GM21390 (cell line): ENCODE data around the gene MAML3.

Experiments used
- ATAC-seq: cut with Tn5 transposase; IDR thresholded peaks from one replicate; pipeline ENCODE4 v1.9.1; 2021; ENCODE audit not compliant: unreplicated experiment

The MAML3 gene

GRCh38 chr4:139795527-139796314 is 358.3 kb downstream of the MAML3 start:
- no peak for ATAC-seq

GRCh38 chr4:139794158-139794954 is 359.6 kb downstream of the MAML3 start:
- no peak for ATAC-seq

GRCh38 chr4:139791681-139792080 is 362.3 kb downstream of the MAML3 start:
- no peak for ATAC-seq

DNA sequence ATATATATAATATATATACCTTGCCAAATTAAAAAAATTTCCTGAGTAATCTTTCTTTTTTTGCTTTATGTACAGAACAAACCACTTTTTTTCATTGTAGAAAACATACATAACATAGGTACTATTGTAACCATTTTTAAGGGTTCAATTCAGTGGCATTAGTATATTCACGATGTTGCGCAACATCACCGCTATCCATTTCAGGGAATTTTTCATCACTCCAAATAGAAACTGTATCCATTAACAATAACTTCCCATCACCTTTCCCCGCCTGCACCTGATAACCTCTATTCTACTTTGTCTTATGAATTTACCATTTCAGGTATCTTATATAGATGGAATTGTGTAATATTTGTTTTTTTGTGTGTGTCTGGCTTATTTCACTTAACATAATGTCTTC is 363.7 kb downstream of the MAML3 start:
- ATAC-seq: no peak

DNA sequence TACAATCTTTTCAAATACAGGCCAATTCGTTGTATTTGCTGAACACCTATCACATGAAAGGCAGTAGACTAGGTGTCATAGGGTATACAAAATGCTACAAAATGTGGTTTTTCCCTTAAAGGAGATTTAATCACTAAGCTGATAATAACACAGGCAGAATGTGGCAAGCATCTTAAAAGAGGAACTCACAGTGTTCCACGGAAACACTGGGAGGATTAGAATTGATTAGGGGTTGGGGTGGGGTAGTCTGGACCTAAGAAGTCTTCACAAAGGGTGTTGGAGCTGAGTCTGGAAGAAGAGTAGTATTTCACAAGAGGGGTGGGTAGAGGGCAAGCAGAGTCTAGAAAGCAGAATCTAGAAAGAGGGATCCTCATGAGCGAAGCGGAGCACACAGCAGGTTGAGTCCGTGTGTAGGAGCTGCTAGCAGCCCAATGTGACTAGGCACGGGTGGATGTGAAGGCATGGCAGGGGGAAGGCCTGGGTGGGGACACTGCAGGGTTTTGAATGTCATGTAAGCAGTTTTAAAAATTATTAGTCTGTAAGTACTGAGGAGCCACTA is 364.8 kb downstream of the MAML3 start:
- ATAC-seq: no peak

- no peak for ATAC-seq
Measured at GRCh38 chr4:139786494-139787354, 367.3 kb downstream of the MAML3 start.

DNA sequence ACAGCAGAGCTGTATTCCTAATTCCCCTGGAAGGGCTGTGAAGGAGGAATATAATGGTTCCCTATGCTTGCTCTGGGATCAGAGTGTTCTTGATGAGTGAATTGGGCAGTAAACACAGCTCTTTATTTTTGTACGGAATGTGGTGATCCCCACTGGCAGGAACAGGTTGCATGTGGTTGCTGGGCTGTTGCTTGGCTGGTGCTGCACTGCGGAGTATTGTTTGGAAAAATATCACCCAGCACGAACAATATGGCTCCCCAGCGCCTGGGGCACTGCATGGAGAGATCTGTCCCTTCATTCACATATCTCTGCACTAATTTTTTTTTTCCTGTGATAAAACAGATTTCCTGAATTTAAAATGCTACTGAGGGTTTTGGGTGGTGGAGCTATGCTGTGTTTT is 368.6 kb downstream of the MAML3 start:
- ATAC-seq: no peak

- ATAC-seq: no peak
Measured at GRCh38 chr4:139783741-139784484, 370.1 kb downstream of the MAML3 start.

- ATAC-seq: no peak
Measured at GRCh38 chr4:139782926-139783522, 371.0 kb downstream of the MAML3 start.

- ATAC-seq: no peak
Measured at GRCh38 chr4:139781066-139781465, 372.9 kb downstream of the MAML3 start.

DNA sequence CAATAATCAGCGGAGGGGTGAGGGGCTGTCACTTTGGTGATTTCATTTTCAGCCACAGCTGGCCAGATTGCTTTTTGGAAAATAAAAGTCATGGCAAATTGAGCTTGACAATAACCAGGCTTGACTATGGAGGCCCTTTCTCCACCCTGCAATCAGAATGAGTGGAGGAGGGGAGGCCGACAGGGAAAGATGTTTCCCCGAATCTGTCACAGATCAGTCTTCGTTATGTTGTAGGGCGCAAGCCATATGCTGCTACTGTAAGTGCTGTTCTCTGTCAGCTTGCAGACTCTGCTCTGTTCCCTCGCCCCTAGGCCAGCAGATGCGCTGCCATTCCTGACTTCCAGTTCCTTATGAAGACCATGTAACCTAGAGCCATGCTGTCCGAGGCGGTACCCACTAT is 374.3 kb downstream of the MAML3 start:
- no peak for ATAC-seq

- ATAC-seq: no peak
Measured at GRCh38 chr4:139777757-139778156, 376.2 kb downstream of the MAML3 start.

DNA sequence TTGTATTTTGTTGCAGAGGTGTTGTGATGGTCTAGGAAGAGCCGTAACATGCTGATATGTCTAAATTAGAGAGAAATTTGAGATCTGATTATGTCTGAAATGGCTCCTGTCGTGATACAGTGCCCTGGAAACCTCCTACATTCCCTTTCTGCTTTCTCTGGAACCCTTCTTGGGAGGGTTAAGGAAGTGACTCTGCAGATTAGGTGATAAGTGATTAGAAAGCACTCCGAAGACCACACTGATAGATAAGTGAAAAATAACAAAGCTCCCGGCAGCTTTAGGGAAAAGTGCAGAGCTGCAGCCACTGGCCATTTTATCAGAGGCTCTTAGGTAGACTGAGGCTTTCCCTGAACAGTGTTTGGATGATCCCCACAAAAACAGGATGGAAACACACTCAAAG is 377.7 kb downstream of the MAML3 start:
- ATAC-seq: no peak

GRCh38 chr4:139774759-139775487 is 379.1 kb downstream of the MAML3 start:
- ATAC-seq: no peak

GRCh38 chr4:139773560-139774318 is 380.2 kb downstream of the MAML3 start:
- ATAC-seq: no peak

- ATAC-seq: no peak
Measured at GRCh38 chr4:139770361-139770760, 383.6 kb downstream of the MAML3 start.

DNA sequence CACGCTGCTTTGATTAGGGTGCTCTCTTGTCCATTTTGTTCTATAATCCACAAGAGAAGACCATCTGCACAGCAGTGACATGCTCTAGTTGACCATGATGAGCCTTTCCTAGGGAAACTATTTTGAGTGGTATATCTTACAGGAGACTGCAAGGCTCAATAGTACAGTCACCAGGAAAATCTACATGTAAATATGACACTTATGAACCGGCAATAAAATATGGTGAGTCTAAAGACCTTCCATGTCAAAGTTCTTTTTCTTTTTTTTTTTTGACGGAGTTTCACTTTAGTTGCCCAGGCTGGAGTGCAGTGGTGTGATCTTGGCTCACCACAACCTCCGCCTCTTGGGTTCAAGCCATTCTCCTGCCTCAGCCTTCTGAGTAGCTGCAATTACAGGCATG is 384.6 kb downstream of the MAML3 start:
- no peak for ATAC-seq

- no peak for ATAC-seq
Measured at GRCh38 chr4:139768896-139769295, 385.1 kb downstream of the MAML3 start.

DNA sequence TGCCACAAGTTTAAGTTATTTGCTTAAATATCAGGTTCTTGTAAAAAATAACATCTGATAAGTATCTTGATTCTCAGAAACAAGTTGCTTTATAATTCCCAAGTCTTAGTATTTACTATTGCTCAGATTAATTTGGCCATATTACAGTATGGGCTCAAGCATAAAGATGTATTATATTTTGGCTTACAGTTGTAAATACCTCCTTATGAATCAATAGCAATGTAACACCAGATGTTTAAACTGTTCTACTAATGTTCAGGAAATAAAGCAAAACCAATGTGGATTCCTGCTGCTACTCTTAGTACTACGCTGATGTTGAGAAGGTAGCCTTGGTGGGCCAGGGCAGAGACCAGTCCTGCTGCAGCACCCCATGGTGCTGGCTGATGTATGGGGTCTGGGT is 385.6 kb downstream of the MAML3 start:
- no peak for ATAC-seq
